HPDE6-E6E7 (cell line): ENCODE results near the gene E2F7.
"Not testable (repeated sequence)": the region's sequence is repeated elsewhere in the genome, so short reads cannot be mapped to it uniquely, and the experiment has no call there.

Experiments
- DNase-seq: peaks from one replicate; pipeline ENCODE4 v3.0.0; 2011; ENCODE audit warnings: missing footprints; ENCODE audit errors: extremely low spot score

E2F7 gene, protein sequence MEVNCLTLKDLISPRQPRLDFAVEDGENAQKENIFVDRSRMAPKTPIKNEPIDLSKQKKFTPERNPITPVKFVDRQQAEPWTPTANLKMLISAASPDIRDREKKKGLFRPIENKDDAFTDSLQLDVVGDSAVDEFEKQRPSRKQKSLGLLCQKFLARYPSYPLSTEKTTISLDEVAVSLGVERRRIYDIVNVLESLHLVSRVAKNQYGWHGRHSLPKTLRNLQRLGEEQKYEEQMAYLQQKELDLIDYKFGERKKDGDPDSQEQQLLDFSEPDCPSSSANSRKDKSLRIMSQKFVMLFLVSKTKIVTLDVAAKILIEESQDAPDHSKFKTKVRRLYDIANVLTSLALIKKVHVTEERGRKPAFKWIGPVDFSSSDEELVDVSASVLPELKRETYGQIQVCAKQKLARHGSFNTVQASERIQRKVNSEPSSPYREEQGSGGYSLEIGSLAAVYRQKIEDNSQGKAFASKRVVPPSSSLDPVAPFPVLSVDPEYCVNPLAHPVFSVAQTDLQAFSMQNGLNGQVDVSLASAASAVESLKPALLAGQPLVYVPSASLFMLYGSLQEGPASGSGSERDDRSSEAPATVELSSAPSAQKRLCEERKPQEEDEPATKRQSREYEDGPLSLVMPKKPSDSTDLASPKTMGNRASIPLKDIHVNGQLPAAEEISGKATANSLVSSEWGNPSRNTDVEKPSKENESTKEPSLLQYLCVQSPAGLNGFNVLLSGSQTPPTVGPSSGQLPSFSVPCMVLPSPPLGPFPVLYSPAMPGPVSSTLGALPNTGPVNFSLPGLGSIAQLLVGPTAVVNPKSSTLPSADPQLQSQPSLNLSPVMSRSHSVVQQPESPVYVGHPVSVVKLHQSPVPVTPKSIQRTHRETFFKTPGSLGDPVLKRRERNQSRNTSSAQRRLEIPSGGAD

DNA sequence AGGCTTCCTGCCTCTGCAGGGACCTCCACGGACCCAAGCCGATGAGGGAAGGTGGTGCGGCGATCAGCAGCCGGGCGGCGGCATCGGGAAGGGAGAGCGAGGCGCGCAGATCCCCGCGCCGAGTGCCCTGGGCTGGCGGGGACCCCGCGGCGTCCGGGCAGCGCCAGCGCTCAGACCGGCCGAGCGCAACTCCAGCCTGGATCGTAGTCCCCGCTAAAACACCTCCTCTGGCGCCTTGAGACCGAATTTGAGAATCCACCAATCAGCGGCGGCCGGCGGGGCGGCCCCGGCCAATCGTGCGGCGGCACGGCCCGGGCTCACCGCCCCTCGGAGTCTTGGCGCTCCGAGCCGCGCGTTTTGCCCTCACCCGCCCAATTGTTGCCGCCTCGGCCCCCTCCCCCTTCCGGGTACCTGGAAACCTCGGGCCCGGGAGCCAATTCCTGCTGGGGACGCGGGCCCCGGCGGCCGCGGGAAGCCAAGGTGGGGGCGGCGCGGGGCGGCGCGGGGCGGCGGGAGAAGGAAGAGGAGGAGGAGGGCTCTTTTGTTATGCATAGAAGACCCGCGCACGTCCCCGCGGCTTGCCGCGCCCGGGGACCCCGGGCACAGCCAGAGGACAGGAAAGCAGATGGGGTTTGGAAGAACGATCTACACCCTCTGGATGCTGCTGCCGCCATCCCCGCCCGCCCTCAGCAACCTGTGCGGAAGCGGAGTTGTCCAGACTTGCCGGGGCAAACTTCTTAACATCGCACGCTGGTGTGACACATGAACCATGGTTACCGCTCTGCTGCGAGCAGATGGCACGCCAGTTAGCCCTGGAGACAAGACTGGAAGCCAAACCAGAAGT is at the start of gene E2F7:
TSS of gene E2F7 (minus strand) at position 209 of the 844 bp plus-strand sequence. CDS start 934 bp downstream, outside the sequence.
- peak; percentile 93 for DNase-seq

- DNase-seq, result no peak
Measured at GRCh38 chr12:77113971-77114370, 48.6 kb upstream of the E2F7 start.

- DNase-seq, result no peak
Measured at GRCh38 chr12:77108707-77109106, 43.3 kb upstream of the E2F7 start.

DNA sequence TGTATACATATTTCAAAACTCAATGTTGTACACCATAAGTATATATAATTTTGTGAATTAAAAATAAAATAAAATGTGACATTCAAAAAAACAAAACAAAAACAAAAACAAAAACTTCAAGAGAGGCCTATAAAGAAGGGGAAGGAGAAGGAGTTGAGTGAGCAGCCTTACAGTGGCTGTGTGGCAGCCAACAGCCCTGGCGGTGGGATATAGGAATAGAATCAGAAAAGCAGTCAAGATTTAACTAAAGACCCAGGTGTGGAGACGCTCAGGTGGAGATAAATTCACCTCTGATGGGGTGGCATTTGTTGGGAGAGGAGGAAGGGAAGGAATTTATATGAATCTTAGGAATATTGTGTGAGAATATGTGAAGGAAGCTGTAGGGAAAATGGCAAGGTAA is 41.8 kb upstream of the E2F7 start:
- no peak for DNase-seq

DNA sequence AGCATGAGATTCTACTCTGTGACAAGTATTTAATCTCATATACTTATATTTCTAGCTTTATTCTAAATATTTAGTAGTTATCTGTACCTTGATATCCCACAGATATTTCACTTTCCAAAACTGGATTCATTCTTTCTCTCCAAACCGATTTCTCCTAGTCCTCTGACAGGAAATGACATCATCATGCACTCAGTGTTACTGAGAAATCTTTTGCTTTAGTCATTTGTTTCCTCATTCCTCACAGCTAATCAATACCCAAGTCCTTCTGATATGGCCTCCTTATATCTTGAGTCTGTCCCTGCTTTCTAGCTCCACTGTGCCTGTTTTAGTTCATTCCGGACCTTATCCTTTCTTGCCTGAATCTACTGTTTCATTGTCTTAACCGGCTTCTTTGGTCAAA is 39.4 kb upstream of the E2F7 start:
- DNase-seq, result no peak

GRCh38 chr12:77104286-77104685 is 38.9 kb upstream of the E2F7 start:
- DNase-seq, result no peak

- DNase-seq, result no peak
Measured at GRCh38 chr12:77102691-77103090, 37.3 kb upstream of the E2F7 start.

DNA sequence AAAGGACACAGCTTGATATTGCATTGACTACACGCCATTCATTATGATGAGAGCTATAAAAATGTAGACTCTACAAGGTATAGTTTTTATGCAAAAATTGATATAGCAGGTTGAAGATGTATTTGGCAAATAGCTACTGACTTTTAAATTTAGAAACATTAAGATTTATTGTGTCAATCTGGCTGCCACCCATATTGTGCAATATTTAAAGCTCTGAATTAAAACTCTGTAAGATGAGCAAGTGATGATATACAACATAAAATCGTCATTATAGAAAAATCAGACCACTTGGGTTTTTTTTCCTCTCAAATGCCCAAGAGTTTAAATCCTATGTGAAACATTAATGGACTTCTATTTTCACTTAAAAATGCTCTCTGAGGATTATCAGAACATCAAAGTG is 36.8 kb upstream of the E2F7 start:
- DNase-seq, result no peak

DNA sequence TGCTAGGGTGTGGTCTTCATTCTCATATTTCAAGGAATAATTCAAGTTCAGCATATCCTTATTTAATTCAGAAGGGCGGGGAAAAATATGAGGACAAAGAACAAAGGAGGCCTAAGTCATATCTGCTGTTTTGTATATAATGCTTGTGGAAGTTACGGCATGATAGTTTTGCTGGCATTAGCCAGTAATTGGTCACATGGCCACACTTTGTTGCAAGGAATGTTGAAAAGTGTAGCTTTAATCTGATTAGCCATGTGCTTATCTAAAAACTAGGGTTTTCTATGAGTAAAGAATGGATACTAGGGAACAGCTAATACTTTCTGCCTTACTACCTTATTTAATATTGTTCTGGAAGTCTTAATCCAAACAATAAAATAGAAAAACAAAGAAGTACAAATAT is 34.4 kb upstream of the E2F7 start:
- no peak for DNase-seq

- no peak for DNase-seq
Measured at GRCh38 chr12:77097846-77098245, 32.5 kb upstream of the E2F7 start.

DNA sequence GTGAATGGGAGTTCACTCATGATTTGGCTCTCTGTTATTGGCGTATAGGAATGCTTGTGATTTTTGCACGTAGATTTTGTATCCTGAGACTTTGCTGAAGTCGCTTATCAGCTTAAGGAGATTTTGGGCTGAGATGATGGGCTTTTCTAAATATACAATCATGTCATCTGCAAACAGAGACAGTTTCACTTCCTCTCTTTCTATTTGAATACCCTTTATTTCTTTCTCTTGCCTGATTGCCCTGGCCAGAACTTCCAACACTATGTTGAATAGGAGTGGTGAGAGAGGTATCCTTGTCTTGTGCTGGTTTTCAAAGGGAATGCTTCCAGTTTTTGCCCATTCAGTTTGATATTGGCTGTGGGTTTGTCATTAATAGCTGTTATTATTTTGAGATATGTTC is 26.9 kb upstream of the E2F7 start:
- not testable (repeated sequence) for DNase-seq

GRCh38 chr12:77089686-77090220 is 24.4 kb upstream of the E2F7 start:
- no peak for DNase-seq

DNA sequence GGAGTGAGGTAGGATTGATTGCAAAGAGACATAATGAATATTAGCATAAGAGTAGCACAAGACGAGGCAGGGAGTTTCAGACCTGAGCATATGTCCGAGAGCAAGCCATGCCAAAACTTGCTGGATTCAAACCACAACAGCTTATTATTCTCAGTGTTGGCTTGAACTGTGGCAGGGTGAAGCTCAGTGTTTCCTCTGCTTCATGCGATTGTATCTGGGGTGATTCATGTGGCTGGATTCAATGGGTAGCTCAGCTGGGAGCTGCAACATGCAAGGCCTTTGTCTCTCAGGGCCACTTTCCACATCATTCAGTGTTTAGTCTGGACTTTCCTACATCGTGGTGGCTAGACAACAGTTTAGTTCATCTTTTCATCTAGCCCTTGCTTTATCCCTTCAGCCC is 22.1 kb upstream of the E2F7 start:
- DNase-seq, result peak; percentile 21

- DNase-seq, result no peak
Measured at GRCh38 chr12:77082021-77082420, 16.7 kb upstream of the E2F7 start.

GRCh38 chr12:77079631-77080030 is 14.3 kb upstream of the E2F7 start:
- DNase-seq, result no peak

DNA sequence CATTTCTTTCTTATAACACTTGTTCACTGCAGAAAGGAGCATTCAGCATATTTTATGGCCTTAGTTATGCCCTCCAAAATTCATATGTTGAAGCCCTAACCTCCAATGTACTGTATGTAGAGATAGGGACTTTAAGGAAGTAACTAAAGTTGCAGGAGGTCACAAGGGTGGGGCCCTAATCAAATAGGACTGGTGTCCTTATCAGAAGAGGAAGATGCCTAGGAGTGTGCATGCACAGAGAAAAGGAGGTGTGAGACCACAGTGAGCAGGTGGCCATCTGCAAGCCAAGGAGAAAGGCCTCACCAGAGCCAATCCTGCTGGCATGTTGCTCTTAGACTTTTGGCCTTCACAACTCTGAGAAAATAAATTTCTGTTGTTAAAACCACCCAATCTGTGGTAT is 12.9 kb upstream of the E2F7 start:
- no peak for DNase-seq

DNA sequence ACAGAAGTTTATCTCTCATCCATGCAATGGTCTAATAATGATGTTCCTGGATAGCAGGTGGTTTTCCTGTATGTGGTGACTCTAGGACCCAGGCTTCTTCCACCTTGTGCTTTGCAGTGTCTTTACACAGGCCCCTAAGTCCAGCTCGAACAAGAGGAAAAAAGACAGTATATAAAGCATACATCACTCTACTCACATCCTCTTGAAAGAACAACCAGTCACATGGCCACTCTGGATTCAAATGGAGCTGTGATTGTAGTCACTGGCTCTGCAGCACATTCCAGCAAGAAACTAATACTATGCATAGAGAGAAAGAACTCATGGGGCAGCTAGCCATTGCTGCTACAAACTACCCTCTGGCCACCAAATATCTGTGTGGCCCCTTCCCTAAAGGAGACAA is 11.5 kb upstream of the E2F7 start:
- DNase-seq, result no peak

GRCh38 chr12:77073894-77074293 is 8.5 kb upstream of the E2F7 start:
- DNase-seq, result not testable (repeated sequence)

- no peak for DNase-seq
Measured at GRCh38 chr12:77072833-77073495, 7.6 kb upstream of the E2F7 start.

GRCh38 chr12:77070800-77071449 is 5.6 kb upstream of the E2F7 start:
- DNase-seq, result no peak

DNA sequence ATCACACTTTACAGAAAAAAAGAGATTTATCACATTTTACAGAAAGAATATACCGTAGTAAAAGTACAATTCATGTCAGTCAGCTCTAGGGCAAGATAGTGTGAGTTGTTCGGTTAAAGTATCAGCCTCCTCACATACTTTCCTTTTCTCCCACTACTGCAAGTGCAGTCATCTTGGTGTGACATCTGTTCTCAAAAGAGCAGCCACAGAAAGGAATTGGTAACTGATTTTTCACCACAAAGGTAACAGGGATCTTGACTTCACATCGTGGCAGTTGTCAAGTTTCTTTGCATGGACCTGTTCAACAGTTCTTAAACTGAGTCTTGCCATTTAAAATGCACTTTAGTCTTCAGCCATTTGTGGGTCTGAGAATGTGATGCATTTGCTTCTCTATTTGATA is 5.0 kb upstream of the E2F7 start:
- no peak for DNase-seq
